ENCODE data around the gene ZDHHC9.

DNA sequence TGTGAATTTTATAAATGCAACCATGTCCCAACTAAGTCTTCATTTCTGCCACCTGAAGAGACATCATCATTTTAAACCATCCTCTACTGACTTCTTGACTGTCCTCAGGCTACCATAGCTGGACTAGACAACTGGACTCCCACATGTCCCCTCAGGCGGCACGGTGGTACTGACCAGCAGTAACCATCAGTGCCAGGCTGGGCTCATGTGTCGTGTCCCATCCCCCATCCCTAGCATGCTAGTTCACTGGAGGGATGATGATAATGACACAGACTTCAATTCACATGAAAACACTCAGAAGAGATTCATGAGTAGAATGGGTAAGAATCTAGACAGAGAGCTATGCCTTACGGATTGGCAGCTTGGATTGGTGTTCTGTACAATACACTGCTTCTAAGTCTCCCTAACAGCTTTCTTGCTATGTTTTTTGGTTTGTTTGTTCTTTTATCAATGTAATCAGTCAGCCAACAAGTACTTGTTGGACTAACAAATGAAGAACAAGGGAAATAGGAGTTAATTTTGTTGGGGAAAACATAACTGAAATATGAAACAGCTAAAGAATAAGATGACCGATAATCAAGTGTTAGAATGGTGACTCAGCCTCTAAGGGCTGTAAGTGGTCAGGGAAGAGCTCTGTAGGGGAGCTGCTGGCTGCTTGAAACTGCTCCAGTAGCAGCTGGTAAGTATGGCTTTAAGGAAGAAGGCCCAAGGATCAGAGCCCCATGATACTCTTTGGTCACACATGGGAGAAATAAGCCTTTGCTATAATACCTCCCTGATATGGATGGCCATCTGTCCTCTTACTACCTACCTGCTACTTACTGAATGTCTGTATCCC is 10.3 kb downstream of the ZDHHC9 start:
- TF ChIP-seq, protein P1, sequence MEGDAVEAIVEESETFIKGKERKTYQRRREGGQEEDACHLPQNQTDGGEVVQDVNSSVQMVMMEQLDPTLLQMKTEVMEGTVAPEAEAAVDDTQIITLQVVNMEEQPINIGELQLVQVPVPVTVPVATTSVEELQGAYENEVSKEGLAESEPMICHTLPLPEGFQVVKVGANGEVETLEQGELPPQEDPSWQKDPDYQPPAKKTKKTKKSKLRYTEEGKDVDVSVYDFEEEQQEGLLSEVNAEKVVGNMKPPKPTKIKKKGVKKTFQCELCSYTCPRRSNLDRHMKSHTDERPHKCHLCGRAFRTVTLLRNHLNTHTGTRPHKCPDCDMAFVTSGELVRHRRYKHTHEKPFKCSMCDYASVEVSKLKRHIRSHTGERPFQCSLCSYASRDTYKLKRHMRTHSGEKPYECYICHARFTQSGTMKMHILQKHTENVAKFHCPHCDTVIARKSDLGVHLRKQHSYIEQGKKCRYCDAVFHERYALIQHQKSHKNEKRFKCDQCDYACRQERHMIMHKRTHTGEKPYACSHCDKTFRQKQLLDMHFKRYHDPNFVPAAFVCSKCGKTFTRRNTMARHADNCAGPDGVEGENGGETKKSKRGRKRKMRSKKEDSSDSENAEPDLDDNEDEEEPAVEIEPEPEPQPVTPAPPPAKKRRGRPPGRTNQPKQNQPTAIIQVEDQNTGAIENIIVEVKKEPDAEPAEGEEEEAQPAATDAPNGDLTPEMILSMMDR (IDR thresholded peaks at IDR 0.05), result no peak
- TF ChIP-seq EP300 (IDR thresholded peaks at IDR 0.05) (no peak), POLR2A (IDR thresholded peaks at IDR 0.05) (no peak)
